GM10266 (cell line): Measurements from ENCODE around the gene SQSTM1.
A peak's percentile ranks its signal among the peaks of the same experiment; 100 is the strongest.

ENCODE experiments used
- DNase-seq: peaks from one replicate; pipeline ENCODE4 v3.0.0; 2012; ENCODE audit errors: extremely low spot score
- CTCF ChIP-seq: IDR thresholded peaks from 2 replicates; pipeline ENCODE4 v1.5.1; 2012; ENCODE audit warnings: mild to moderate bottlenecking, low read depth; ENCODE audit not compliant: control insufficient read depth, insufficient read depth; ENCODE audit errors: missing control alignments

Gene SQSTM1

DNA sequence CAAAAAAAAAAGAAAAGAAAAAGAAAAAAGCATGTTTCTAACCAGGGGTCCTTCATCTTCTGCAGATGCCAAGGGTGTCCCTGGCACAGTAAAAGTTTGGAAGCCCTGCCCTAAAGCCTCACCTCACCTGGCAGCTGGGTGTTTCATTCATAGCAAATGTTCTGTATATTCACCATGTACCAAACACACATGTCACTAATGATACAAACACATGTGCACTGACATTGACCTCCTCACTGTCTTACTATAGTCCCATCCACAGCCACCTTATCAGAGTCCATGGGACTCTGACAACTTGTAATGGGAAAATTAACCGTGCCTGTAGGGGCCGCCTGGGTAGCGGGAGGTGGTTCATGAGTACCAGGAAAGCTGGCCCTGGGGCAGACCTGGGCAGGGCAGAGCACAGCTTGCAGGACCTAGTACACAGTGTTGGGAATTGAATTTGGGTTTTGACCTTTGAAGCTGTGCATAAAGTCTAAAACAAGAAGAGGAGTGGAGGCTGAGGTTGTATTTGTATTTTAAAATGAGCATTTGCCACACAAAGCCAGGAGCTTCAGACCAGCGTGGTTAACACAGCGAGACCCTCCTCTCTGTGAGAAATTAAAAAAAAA is 7.6 kb upstream of the SQSTM1 start:
- no peak for TF ChIP-seq CTCF
- DNase-seq, result no peak

- DNase-seq, result no peak
- TF ChIP-seq CTCF, result no peak
Observed at GRCh38 chr5:179814090-179814489, 6.6 kb upstream of the SQSTM1 start.

GRCh38 chr5:179815491-179816249 is 5.0 kb upstream of the SQSTM1 start:
- DNase-seq, result no peak
- no peak for TF ChIP-seq CTCF

DNA sequence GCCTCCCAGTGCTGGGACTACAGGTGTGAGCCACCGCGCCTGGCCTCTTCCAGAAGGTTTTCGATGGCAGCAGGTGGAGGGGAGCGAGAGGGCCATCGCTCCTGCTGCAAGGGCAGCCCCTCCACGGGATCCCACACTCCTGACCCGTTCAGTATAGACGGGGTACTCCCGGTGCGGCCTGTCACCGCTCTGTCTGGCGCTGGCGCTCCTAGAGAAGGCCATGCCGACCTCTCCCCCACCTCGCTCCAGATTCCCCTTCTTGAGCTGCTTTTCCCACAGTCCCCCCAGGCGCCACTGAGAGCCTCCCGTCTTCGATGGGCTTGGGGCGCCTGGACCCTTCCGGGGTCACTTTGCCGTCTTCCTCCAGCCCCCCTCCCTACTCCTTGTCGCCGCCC is 4.3 kb upstream of the SQSTM1 start:
- DNase-seq, result no peak
- no peak for TF ChIP-seq CTCF

DNA sequence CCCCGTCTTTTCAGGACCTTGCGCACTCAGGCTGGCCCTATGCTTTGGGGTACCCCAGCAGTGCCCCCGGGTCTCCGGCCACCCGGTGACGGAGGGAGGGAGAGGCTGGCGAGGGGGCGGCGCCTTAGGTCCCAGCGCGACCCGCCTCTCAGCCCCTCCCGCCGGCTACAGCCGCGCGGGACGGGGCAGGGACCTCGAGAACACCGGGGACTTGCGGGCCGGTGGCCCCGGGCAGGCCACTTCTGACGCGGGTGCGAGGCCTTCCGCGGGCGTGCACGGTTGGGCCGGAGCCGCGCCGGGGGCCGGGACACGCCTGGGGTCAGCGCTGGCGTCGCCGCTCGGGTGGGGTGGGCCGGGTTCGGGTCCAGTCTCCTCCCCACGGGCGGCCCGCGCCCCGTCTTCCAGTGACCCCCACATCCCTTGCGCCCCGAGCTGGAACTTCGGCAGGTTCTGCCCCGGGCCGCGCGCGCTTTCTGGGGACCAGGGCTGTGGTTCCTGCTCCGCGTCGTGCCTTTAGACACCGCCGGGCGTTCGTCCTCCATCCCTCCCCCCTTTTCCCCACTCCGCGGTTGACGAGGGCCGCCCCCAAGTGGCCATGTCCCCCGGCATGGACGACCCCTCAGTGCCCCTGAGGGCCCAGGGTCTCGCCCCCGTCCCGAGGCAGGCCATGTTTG is 3.8 kb upstream of the SQSTM1 start:
- peak; percentile 52 for DNase-seq

DNA sequence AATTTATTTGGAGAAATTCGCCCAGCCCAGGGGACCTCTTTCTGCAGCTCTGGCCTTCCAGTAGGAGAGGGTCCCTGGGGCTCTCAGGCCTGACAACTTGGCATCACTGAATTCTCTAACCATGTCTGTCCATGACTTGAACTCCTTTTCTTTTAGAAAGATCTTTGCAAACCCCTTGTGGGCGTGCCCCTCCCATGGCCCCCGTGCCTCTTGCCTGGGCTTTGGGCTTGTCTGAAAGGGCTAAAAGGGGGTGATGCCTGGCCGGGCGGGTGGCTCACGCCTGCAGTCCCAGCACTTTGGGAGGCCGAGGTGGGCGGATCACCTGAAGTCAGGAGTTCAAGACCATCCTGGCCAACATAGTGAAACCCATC is 3.2 kb upstream of the SQSTM1 start:
- DNase-seq, result no peak
- no peak for TF ChIP-seq CTCF

More for the DNA sequence above, 3.8 kb upstream of the SQSTM1 start:
- TF ChIP-seq CTCF, result peak; percentile 24
